Caco-2 (cell line): ENCODE results near the gene CEP350. TPM values are rescaled to one million over a fixed set of nuclear protein-coding genes. Genes with fewer than 3 reads are reported as not detected.

Experiments
- BruUV-seq: library from RNA; stranded (reverse); fragments of 400-500 nt; replicated peaks from 2 replicates; lab custom pipeline; 2021; lab: Mats Ljungman, UMichigan
- CTCF ChIA-PET: fragments of 300-600 bp; sonication (Branson Sonifier 250); formaldehyde crosslinking; loops from one replicate; lab custom pipeline; 2022; ENCODE audit warnings: antibody characterized with exemption; lab: Charles Lee
- POLR2A ChIA-PET: fragments of 300-600 bp; sonication (Branson Sonifier 250); formaldehyde crosslinking; loops from one replicate; lab custom pipeline; 2022; ENCODE audit warnings: antibody characterized with exemption; lab: Charles Lee
- DNase-seq, 2 experiments: peaks; one replicate each; pipeline versions ENCODE4 v3.0.0 to v3.0.0-alpha.2; 2020 to 2022
- H3K27me3 ChIP-seq: replicated peaks from 2 replicates; pipeline ENCODE4 v1.6.0; 2011; ENCODE audit warnings: low read length; ENCODE audit not compliant: control insufficient read depth, insufficient read depth
- H3K36me3 ChIP-seq: 2 replicates; pipeline ENCODE4 v1.5.1; 2011; ENCODE audit warnings: low read length; ENCODE audit not compliant: control insufficient read depth, insufficient read depth
- H3K4me1 ChIP-seq: fragments of 250-450 bp; sonication (Bioruptor Pico); 2 replicates; pipeline ENCODE4 v1.5.1; 2020; ENCODE audit warnings: mild to moderate bottlenecking
- H3K4me3 ChIP-seq: 2 replicates; pipeline ENCODE4 v1.5.1; 2011; ENCODE audit warnings: low read depth, mild to moderate bottlenecking, control low read depth, low read length
- H3K9me3 ChIP-seq: fragments of 250-450 bp; sonication (Bioruptor Pico); 2 replicates; pipeline ENCODE4 v1.5.1; 2020; ENCODE audit warnings: mild to moderate bottlenecking, moderate library complexity
- H3K27ac Mint-ChIP-seq: one replicate; pipeline ENCODE4 v1.8.0; 2022; ENCODE audit warnings: mixed read lengths; ENCODE audit not compliant: unreplicated experiment
- H3K27me3 Mint-ChIP-seq: one replicate; pipeline ENCODE4 v1.8.0; 2022; ENCODE audit warnings: mixed read lengths; ENCODE audit not compliant: insufficient read depth, unreplicated experiment
- H3K36me3 Mint-ChIP-seq: one replicate; pipeline ENCODE4 v1.8.0; 2022; ENCODE audit warnings: mild to moderate bottlenecking, mixed read lengths; ENCODE audit not compliant: insufficient read depth, unreplicated experiment
- H3K4me1 Mint-ChIP-seq: one replicate; pipeline ENCODE4 v1.8.0; 2022; ENCODE audit warnings: low read depth, mixed read lengths; ENCODE audit not compliant: unreplicated experiment
- H3K4me3 Mint-ChIP-seq: one replicate; pipeline ENCODE4 v1.8.0; 2022; ENCODE audit warnings: mild to moderate bottlenecking, moderate library complexity, mixed read lengths; ENCODE audit not compliant: unreplicated experiment
- H3K9me3 Mint-ChIP-seq: one replicate; pipeline ENCODE4 v1.8.0; 2022; ENCODE audit warnings: mixed read lengths; ENCODE audit not compliant: unreplicated experiment
- intact Hi-C: fragments of 100-400 bp; cut with micrococcal nuclease; formaldehyde crosslinking; loops from one replicate; pipeline ENCODE4 v1.10.0; 2022; ENCODE audit not compliant: unreplicated experiment
- total RNA-seq: library from RNA; stranded (reverse); gene quantifications from 2 replicates; pipeline ENCODE4 v1.2.3, GENCODE V29; 2022
- TF ChIP-seq, protein P1 (sequence below), 2 experiments: fragments of 200-600 bp in 1 of 2; IDR thresholded peaks; 1 replicate in 1 of 2; 2 replicates in 1 of 2; pipeline versions ENCODE4 v1.5.1 to v1.8.0; 2011 to 2022; ENCODE audit warnings: antibody characterized with exemption in 1 of 2, control low read depth in 1 of 2, inconsistent platforms in 1 of 2, low read depth in 1 of 2, low read length in 1 of 2, mild to moderate bottlenecking in 1 of 2, moderate library complexity in 1 of 2; ENCODE audit not compliant: insufficient read depth in 1 of 2, severe bottlenecking in 1 of 2, unreplicated experiment in 1 of 2

The CEP350 gene
- total RNA-seq, 1 experiment from 2014 or later, result 43.5 TPM

DNA sequence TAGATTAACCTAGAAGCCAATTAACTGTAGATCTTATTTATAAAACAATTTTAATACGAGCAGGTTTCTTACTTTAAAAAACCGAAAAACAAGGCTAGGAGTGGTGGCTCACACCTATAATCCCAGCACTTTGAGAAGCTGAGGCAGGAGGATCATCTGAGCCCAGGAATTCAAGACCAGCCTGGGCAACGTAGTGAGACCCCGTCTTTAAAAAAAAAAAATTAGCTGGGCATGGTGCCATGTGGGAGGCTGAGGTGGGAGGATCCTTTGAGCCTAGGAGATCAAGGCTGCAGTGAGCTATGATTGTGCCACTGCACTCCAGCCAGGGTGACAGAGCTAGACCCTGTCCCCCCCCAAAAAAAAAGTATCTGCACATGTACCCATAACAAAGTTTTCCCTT is 110.8 kb downstream of the CEP350 start:
- no peak overlapping the region for H3K27ac Mint-ChIP-seq

DNA sequence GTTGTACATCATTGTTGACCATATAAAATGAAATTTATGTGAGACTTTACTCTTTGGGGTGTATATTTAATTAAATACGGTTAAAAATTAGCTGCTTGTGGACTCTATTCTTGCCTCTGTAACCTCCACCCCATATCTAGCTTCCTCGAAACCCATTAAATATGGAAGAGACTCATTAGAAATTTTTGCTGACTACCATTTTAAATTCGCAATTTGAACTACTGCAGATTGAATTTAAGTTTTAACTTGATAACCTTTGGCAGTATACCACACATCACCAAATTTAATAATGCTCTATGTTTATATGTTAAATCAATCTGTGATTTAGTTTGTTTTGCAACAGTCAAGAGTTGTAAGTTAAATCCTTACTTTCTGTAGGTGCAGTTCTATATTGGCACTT is 111.5 kb downstream of the CEP350 start:
- no peak overlapping the region for H3K4me3 ChIP-seq
- H3K4me1 Mint-ChIP-seq, result no peaks in the 10 kb centered on the region
- H3K27me3 Mint-ChIP-seq, result no peaks in the 10 kb centered on the region
- peaks cover 2% of the 10 kb centered on the region for H3K36me3 ChIP-seq
- no peaks in the 10 kb centered on the region for H3K4me1 ChIP-seq
- TF ChIP-seq, protein P1, sequence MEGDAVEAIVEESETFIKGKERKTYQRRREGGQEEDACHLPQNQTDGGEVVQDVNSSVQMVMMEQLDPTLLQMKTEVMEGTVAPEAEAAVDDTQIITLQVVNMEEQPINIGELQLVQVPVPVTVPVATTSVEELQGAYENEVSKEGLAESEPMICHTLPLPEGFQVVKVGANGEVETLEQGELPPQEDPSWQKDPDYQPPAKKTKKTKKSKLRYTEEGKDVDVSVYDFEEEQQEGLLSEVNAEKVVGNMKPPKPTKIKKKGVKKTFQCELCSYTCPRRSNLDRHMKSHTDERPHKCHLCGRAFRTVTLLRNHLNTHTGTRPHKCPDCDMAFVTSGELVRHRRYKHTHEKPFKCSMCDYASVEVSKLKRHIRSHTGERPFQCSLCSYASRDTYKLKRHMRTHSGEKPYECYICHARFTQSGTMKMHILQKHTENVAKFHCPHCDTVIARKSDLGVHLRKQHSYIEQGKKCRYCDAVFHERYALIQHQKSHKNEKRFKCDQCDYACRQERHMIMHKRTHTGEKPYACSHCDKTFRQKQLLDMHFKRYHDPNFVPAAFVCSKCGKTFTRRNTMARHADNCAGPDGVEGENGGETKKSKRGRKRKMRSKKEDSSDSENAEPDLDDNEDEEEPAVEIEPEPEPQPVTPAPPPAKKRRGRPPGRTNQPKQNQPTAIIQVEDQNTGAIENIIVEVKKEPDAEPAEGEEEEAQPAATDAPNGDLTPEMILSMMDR (IDR thresholded peaks at IDR 0.05; ENCODE audit: insufficient read depth in 1 of 2, low read depth in 1 of 2, low read length in 1 of 2, severe bottlenecking in 1 of 2, unreplicated experiment in 1 of 2), result no peak
- POLR2A ChIA-PET, result no interaction called here
- H3K9me3 ChIP-seq, result no peaks in the 10 kb centered on the region
- intact Hi-C loops, result no loop called here
- no TSS peak for BruUV-seq
- no peaks in the 10 kb centered on the region for H3K27me3 ChIP-seq
- H3K9me3 Mint-ChIP-seq, result no peaks in the 10 kb centered on the region
- H3K27ac Mint-ChIP-seq, result no peak overlapping the region
- no peak for DNase-seq
- CTCF ChIA-PET, result interaction anchor here (0.7 kb wide), 1 partner anchor 113 kb away, joined by 3 read pairs; no protein-coding TSS in a partner anchor
- peaks cover 44% of the 10 kb centered on the region for H3K36me3 Mint-ChIP-seq
- no peak overlapping the region for H3K4me3 Mint-ChIP-seq

More for the DNA sequence above, 110.8 kb downstream of the CEP350 start:
- Histone ChIP-seq H3K27me3 (no peaks in the 10 kb centered on the region), H3K4me3 (no peak overlapping the region), H3K9me3 (no peaks in the 10 kb centered on the region), H3K36me3 (peaks cover 2% of the 10 kb centered on the region), H3K4me1 (no peaks in the 10 kb centered on the region)
- BruUV-seq, result no TSS peak
- Mint-ChIP-seq H3K36me3 (peaks cover 38% of the 10 kb centered on the region), H3K9me3 (no peaks in the 10 kb centered on the region), H3K4me3 (no peak overlapping the region), H3K4me1 (no peaks in the 10 kb centered on the region), H3K27me3 (no peaks in the 10 kb centered on the region)
- TF ChIP-seq, protein P1 (IDR thresholded peaks at IDR 0.05; ENCODE audit: insufficient read depth in 1 of 2, low read depth in 1 of 2, low read length in 1 of 2, severe bottlenecking in 1 of 2, unreplicated experiment in 1 of 2), result no peak
- intact Hi-C loops, result no loop called here
- ChIA-PET CTCF (interaction anchor here (0.7 kb wide), 1 partner anchor 114 kb away, joined by 3 read pairs; no protein-coding TSS in a partner anchor), POLR2A (no interaction called here)
- no peak for DNase-seq

DNA sequence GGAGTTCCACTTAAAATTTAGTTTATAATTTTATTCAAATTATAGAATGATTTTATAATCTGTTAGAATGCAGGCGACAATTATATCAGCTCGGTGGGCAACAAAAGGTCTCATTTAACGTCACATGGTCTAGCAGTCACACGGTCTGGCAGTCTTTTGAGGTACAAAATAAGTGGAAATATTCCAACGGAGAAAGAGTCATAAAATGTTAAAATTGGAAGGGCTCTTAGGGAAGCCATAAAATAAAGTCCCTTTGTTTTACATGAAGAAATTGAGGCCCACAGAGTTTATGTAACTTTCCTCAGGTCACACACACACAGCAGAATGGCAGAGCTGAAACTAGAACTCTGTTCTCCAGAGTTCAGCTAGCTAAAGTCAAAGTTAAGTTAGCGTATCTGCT is 115.7 kb downstream of the CEP350 start:
- Mint-ChIP-seq H3K4me1 (peaks cover 7% of the 10 kb centered on the region), H3K9me3 (no peaks in the 10 kb centered on the region), H3K36me3 (peaks cover 34% of the 10 kb centered on the region), H3K27me3 (no peaks in the 10 kb centered on the region), H3K4me3 (no peak overlapping the region), H3K27ac (no peak overlapping the region)
- no peak for DNase-seq
- Histone ChIP-seq H3K27me3 (no peaks in the 10 kb centered on the region), H3K36me3 (no peaks in the 10 kb centered on the region; the same call in 1 of the 2 replicates), H3K4me3 (no peak overlapping the region), H3K9me3 (no peaks in the 10 kb centered on the region), H3K4me1 (no peaks in the 10 kb centered on the region)
- intact Hi-C loops, result no loop called here
- POLR2A ChIA-PET, result no interaction called here
- BruUV-seq, result no TSS peak
- TF ChIP-seq, protein P1 (IDR thresholded peaks at IDR 0.05; ENCODE audit: insufficient read depth in 1 of 2, low read depth in 1 of 2, low read length in 1 of 2, severe bottlenecking in 1 of 2, unreplicated experiment in 1 of 2), result no peak
- CTCF ChIA-PET, result no interaction called here
